ENCODE results near the gene SLIT3. TPM values are rescaled to one million over a fixed set of nuclear protein-coding genes. Genes with fewer than 3 reads are reported as not detected.

Gene SLIT3
- total RNA-seq, 1 donor from 2014 or later = 3.2 TPM

- H3K4me3 Mint-ChIP-seq (ENCODE audit: unreplicated experiment) = no peak overlapping the region
- no peaks in the 10 kb centered on the region for H3K9me3 Mint-ChIP-seq (ENCODE audit: unreplicated experiment)
- H3K27ac Mint-ChIP-seq (ENCODE audit: unreplicated experiment) = no peak overlapping the region
- peaks cover 3% of the 10 kb centered on the region for H3K27me3 Mint-ChIP-seq (ENCODE audit: unreplicated experiment)
- TF ChIP-seq CTCF (IDR thresholded peaks at IDR 0.05; ENCODE audit: unreplicated experiment) = no peak
- DNase-seq (ENCODE audit: low spot score) = no peak
- no peaks in the 10 kb centered on the region for H3K4me1 Mint-ChIP-seq (ENCODE audit: unreplicated experiment)
- no peaks in the 10 kb centered on the region for H3K36me3 Mint-ChIP-seq (ENCODE audit: low read depth, unreplicated experiment)
These were observed 148.5 kb downstream of the SLIT3 start for GRCh38 chr5:169152453-169152852.

GRCh38 chr5:169151051-169151805 lies 149.7 kb downstream of the SLIT3 start:
- Mint-ChIP-seq H3K4me1 (ENCODE audit: unreplicated experiment) (no peaks in the 10 kb centered on the region), H3K27ac (ENCODE audit: unreplicated experiment) (no peak overlapping the region), H3K36me3 (ENCODE audit: low read depth, unreplicated experiment) (no peaks in the 10 kb centered on the region), H3K27me3 (ENCODE audit: unreplicated experiment) (peaks cover 3% of the 10 kb centered on the region), H3K4me3 (ENCODE audit: unreplicated experiment) (no peak overlapping the region), H3K9me3 (ENCODE audit: unreplicated experiment) (no peaks in the 10 kb centered on the region)
- TF ChIP-seq CTCF (IDR thresholded peaks at IDR 0.05; ENCODE audit: unreplicated experiment) = no peak
- DNase-seq (ENCODE audit: low spot score) = no peak

GRCh38 chr5:169150108-169150507 lies 150.8 kb downstream of the SLIT3 start:
- Mint-ChIP-seq H3K9me3 (ENCODE audit: unreplicated experiment) (no peaks in the 10 kb centered on the region), H3K27me3 (ENCODE audit: unreplicated experiment) (peaks cover 3% of the 10 kb centered on the region), H3K27ac (ENCODE audit: unreplicated experiment) (no peak overlapping the region), H3K4me3 (ENCODE audit: unreplicated experiment) (no peak overlapping the region), H3K4me1 (ENCODE audit: unreplicated experiment) (no peaks in the 10 kb centered on the region), H3K36me3 (ENCODE audit: low read depth, unreplicated experiment) (no peaks in the 10 kb centered on the region)
- TF ChIP-seq CTCF (IDR thresholded peaks at IDR 0.05; ENCODE audit: unreplicated experiment) = no peak
- DNase-seq (ENCODE audit: low spot score) = no peak

- Mint-ChIP-seq H3K36me3 (ENCODE audit: low read depth, unreplicated experiment) (no peaks in the 10 kb centered on the region), H3K4me1 (ENCODE audit: unreplicated experiment) (no peaks in the 10 kb centered on the region), H3K27ac (ENCODE audit: unreplicated experiment) (no peak overlapping the region), H3K4me3 (ENCODE audit: unreplicated experiment) (no peak overlapping the region), H3K27me3 (ENCODE audit: unreplicated experiment) (peaks cover 3% of the 10 kb centered on the region), H3K9me3 (ENCODE audit: unreplicated experiment) (no peaks in the 10 kb centered on the region)
- DNase-seq (ENCODE audit: low spot score) = peak; percentile 15
- peak; percentile 26 for TF ChIP-seq CTCF (IDR thresholded peaks at IDR 0.05; ENCODE audit: unreplicated experiment)
These were observed 151.6 kb downstream of the SLIT3 start for GRCh38 chr5:169149317-169149716.

- Mint-ChIP-seq H3K36me3 (ENCODE audit: low read depth, unreplicated experiment) (no peaks in the 10 kb centered on the region), H3K4me1 (ENCODE audit: unreplicated experiment) (no peaks in the 10 kb centered on the region), H3K9me3 (ENCODE audit: unreplicated experiment) (no peaks in the 10 kb centered on the region), H3K4me3 (ENCODE audit: unreplicated experiment) (no peak overlapping the region), H3K27me3 (ENCODE audit: unreplicated experiment) (no peaks in the 10 kb centered on the region), H3K27ac (ENCODE audit: unreplicated experiment) (no peak overlapping the region)
- TF ChIP-seq CTCF (IDR thresholded peaks at IDR 0.05; ENCODE audit: unreplicated experiment) = no peak
- DNase-seq (ENCODE audit: low spot score) = no peak
These were observed 152.7 kb downstream of the SLIT3 start for GRCh38 chr5:169148138-169148740.
